Psoas muscle (tissue), 8 donors: ENCODE measurements around the gene VARS2. TPM values are rescaled to one million over a fixed set of nuclear protein-coding genes. Genes with fewer than 3 reads are reported as not detected.

ENCODE experiments used
- ATAC-seq, 4 donors: fragments of 200-7000 bp; cut with Tn5 transposase; one replicate each; pipeline ENCODE4 v1.9.1; 2020; ENCODE audit warnings: moderate library complexity in 3 of 4, mild to moderate bottlenecking in 2 of 4
- DNase-seq, 2 donors: peaks; one replicate each; pipeline ENCODE4 v3.0.0-alpha.2; 2020
- H3K27ac ChIP-seq: fragments of 200-600 bp; one replicate; pipeline ENCODE4 v1.8.0; 2022
- H3K27me3 ChIP-seq, 3 donors: fragments of 200-600 bp in 1 of 3; one replicate each; pipeline versions ENCODE4 v1.6.1 to v1.8.0; 2013 to 2022; ENCODE audit warnings: low read length in 2 of 3, mild to moderate bottlenecking in 2 of 3, moderate library complexity in 1 of 3; ENCODE audit not compliant: insufficient read depth in 3 of 3
- H3K36me3 ChIP-seq, 2 donors: fragments of 200-600 bp in 1 of 2; one replicate each; pipeline versions ENCODE4 v1.6.1 to v1.8.0; 2013 to 2022; ENCODE audit warnings: low read depth in 1 of 2, mild to moderate bottlenecking in 1 of 2, moderate library complexity in 1 of 2; ENCODE audit not compliant: insufficient read depth in 1 of 2
- H3K4me1 ChIP-seq: fragments of 200-600 bp; one replicate; pipeline ENCODE4 v1.8.0; 2022
- H3K4me3 ChIP-seq: fragments of 200-600 bp; one replicate; pipeline ENCODE4 v1.8.0; 2022; ENCODE audit warnings: mild to moderate bottlenecking
- H3K9me3 ChIP-seq: fragments of 200-600 bp; one replicate; pipeline ENCODE4 v1.8.0; 2022
- WGBS, 3 donors: extraction: QIAGEN DNeasy Blood & Tissue Kit; methylation state at CpG; one replicate each; pipeline versions ENCODE4 v1.1.6 to v1.1.7; 2013; 5-methylcytosine and 5-hydroxymethylcytosine counted together
- intact Hi-C, 2 donors: fragments of 100-400 bp; cut with DNase I; formaldehyde crosslinking; loops; one replicate each; pipeline versions ENCODE4 v1.11.0 to v1.14.2; 2022
- polyA plus RNA-seq, 3 donors: library from polyadenylated mRNA; stranded (reverse); fragments of 200-250 nt; gene quantifications; one replicate each; pipeline ENCODE4 v1.2.3, GENCODE V29; 2013
- total RNA-seq, 4 donors: library from RNA; stranded (reverse); fragmentation: NEBNext Ultra II Directional in 2 of 4; extraction: Animal tissue kit (Norgen Biotek cat#: 25700) in 2 of 4; gene quantifications; one replicate each; pipeline versions ENCODE4 v1.2.1 to v1.2.4, GENCODE V29; 2021 to 2023
- TF ChIP-seq, protein P1 (sequence below): fragments of 200-600 bp; IDR thresholded peaks from one replicate; pipeline ENCODE4 v1.8.0; 2022; ENCODE audit warnings: antibody characterized with exemption
- donor health status: healthy with polysubstance abuse.
- donor health status: DM: no; HTN: no; CAD: no; lungs with moderate emphysema.
- donor health status: Bipolar disorder and iron deficiency.
- donor health status: healthy.
- donor health status: DM: yes; HTN: yes; CAD: no.
- donor health status: DM: no; HTN: no; CAD: no.
- donor health status: DM: no; HTN: no; CAD: no.
- donor health status: DM: yes; HTN: yes; CAD: no.

VARS2 gene
- total and polyA plus RNA-seq, 7 donors: 11.4 to 36.6 (median 25.8) TPM

DNA sequence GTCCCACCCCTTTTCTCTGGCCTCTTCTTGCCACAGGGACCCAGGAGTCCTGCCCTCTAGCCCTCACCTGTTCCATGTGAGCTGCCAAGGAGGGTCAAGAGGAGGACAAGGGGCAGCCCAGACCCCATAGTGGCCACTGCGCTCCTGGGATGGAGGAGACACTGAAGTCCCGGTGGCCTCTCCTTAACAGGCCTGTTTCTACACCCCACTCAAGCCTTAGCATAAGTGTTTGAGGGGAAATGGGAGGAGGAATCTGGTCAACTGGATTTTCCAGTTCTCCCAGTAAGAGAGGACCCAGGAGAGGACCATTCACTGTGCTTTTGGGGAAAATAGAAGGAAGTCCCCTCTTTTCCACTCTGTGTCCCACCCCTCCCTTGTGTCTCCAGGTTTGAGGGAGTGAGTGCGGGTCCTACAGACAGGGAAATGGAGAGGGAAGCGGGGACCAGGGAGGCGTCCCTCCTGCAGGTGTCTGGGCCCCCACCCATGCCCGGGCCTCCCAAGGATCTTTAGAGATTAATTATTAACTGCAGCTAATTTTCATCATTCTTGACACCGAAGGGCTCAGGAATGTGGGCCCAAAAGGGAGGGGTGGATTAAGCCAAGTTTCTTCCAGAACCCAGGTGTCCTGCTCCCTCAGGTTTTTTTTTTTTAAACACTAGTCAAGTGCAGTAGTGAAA is 18.1 kb downstream of the VARS2 start, which contains the start of gene SFTA2:
Gene SFTA2 (minus strand): TSS at position 202 of the 677 bp plus-strand sequence. CDS start 74 bp downstream, at position 128.
- ATAC-seq (no peak), DNase-seq (no peak)
- peaks cover 2% of the 10 kb centered on the region for H3K4me1 ChIP-seq
- H3K4me3 ChIP-seq: no peak within 1 kb of the TSS
- H3K9me3 ChIP-seq: peaks cover 10% of the 10 kb centered on the region
- H3K27me3 ChIP-seq: no peaks in the 10 kb centered on the region
- intact Hi-C loops: no loop called here
- 81 to 89% (median 88%) methylated on average over 7 of the region's 7 CpGs for WGBS, 3 donors
- TF ChIP-seq, protein P1, sequence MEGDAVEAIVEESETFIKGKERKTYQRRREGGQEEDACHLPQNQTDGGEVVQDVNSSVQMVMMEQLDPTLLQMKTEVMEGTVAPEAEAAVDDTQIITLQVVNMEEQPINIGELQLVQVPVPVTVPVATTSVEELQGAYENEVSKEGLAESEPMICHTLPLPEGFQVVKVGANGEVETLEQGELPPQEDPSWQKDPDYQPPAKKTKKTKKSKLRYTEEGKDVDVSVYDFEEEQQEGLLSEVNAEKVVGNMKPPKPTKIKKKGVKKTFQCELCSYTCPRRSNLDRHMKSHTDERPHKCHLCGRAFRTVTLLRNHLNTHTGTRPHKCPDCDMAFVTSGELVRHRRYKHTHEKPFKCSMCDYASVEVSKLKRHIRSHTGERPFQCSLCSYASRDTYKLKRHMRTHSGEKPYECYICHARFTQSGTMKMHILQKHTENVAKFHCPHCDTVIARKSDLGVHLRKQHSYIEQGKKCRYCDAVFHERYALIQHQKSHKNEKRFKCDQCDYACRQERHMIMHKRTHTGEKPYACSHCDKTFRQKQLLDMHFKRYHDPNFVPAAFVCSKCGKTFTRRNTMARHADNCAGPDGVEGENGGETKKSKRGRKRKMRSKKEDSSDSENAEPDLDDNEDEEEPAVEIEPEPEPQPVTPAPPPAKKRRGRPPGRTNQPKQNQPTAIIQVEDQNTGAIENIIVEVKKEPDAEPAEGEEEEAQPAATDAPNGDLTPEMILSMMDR: no peak
- H3K36me3 ChIP-seq: no peaks in the 10 kb centered on the region
- no peak within 1 kb of the TSS for H3K27ac ChIP-seq

DNA sequence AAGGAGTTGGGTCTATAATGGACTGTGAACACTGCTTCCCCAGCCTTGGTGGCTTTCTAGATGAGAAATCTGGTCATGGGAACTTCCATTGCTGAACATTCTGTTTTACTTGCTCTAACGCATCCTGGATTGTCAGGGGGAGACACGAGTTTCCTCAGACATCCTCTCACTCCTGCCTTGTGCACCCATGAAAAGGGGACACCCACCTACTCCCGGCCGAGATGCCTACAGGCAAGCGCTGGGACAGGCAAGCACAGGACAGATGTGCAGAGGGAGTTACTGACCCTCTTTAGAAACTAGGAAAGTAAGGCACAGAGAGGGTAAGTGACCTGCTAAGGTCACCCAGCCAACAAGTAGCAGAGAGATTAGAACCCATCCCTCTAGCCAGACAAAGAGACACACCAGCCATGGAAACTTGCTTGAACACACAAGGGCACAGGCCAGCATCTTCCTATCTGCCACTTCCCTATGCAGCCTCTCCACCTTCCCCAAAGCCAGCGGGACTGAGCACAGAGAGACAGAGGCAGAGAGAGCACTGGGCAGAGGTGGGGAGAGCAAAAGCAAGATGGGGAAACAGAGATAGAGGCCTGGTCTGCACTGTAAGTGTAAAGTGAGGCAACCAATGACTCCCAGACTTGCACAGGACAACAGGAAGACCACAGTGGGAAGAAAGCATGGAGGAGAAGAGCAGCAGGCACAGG is 18.8 kb downstream of the VARS2 start:
- no peak for ATAC-seq
- Histone ChIP-seq H3K36me3 (no peaks in the 10 kb centered on the region), H3K4me3 (no peak overlapping the region), H3K27ac (no peak overlapping the region), H3K4me1 (no peaks in the 10 kb centered on the region), H3K9me3 (peaks cover 10% of the 10 kb centered on the region), H3K27me3 (no peaks in the 10 kb centered on the region)
- 76 to 79% (median 76%) methylated on average over 6 of the region's 6 CpGs for WGBS, 3 donors
- intact Hi-C loops: no loop called here
- TF ChIP-seq, protein P1: no peak
- DNase-seq: no peak

DNA sequence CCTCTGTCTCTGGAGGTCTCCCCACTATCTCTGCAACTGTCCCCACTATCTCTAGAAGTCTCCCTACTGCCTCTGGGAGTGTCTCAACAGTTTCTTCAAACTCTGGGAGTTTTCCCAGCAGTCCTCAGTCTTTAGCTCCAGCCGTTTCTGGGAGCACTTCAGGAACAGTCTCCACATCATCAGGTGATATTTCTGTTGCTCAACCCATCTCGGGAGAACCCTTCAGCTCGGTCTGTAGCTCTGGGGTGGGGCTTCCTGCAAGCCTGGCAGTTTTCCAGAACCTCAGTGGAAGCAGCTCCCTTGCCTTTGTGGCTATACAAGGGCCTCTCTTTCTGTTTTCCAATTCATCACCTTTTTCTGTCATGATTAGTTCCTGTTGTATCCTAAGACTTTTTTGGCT is 21.0 kb downstream of the VARS2 start:
- intact Hi-C loops: loop anchor here in 1 of 2 donors (5.0 kb wide), 1 partner anchor 112 kb away; no protein-coding TSS in a partner anchor

DNA sequence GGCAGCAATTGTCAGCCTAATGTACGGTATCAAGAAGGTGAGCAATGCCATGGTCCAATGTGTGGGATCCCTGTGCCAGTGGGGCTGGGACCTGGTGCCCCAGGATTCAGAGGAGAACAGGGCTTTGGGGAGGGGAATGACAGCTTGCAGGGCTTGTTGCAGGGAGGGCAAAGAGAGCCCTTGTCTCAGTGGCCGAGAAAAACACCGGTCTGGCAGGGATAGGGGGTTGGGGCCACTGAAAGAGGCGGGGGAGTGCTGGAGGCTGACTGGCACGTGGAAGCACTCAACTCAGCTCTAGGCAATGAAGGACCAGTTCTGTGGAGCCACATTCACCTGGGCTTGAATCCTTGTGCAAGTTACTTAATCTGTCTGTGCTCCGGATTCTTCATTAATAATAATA is 23.2 kb downstream of the VARS2 start:
- WGBS, 3 donors: 67 to 73% (median 69%) methylated on average over 6 of the region's 6 CpGs
- intact Hi-C loops: loop anchor here in 1 of 2 donors (5.0 kb wide), 1 partner anchor 110 kb away; no protein-coding TSS in a partner anchor
- DNase-seq (no peak), ATAC-seq (no peak)
- Histone ChIP-seq H3K9me3 (no peaks in the 10 kb centered on the region), H3K27ac (no peak overlapping the region), H3K36me3 (no peaks in the 10 kb centered on the region), H3K27me3 (peaks cover 0 to 10% (median 6%) of the 10 kb centered on the region in 3 donors), H3K4me3 (no peak overlapping the region), H3K4me1 (no peaks in the 10 kb centered on the region)
- TF ChIP-seq, protein P1: no peak

More for the DNA sequence above, 21.0 kb downstream of the VARS2 start:
- DNase-seq: no peak
- Histone ChIP-seq H3K4me1 (no peaks in the 10 kb centered on the region), H3K9me3 (no peaks in the 10 kb centered on the region), H3K36me3 (no peaks in the 10 kb centered on the region), H3K4me3 (no peak overlapping the region), H3K27ac (no peak overlapping the region), H3K27me3 (peaks cover 0 to 3% (median 0%) of the 10 kb centered on the region in 3 donors)
- 33 to 41% (median 35%) methylated on average over 3 of the region's 3 CpGs for WGBS, 3 donors
- TF ChIP-seq, protein P1: no peak
- no peak for ATAC-seq
